H1 (cell line): ENCODE results near the gene CBL. TPM values are rescaled to one million over a fixed set of nuclear protein-coding genes. Genes with fewer than 3 reads are reported as not detected.

Experiments used
- CTCF ChIA-PET: fragments of 300-600 bp; sonication (Branson Sonifier 250); formaldehyde crosslinking; loops from one replicate; lab custom pipeline; 2021; ENCODE audit not compliant: partially characterized antibody; lab: Charles Lee
- POLR2A ChIA-PET: fragments of 300-600 bp; sonication (Branson Sonifier 250); formaldehyde crosslinking; loops from one replicate; lab custom pipeline; 2021; ENCODE audit warnings: inconsistent platforms; ENCODE audit not compliant: partially characterized antibody; lab: Charles Lee
- DNase-seq, 2 experiments: peaks; one replicate each; pipeline versions ENCODE4 v3.0.0 to v3.0.0-alpha.2; 2010 to 2022; ENCODE audit warnings: low spot score in 2 of 2, low read depth in 1 of 2, mixed read lengths in 1 of 2
- FAIRE-seq: peaks from 2 replicates; lab custom pipeline; 2011; peaks lifted over from hg19 to GRCh38; lab: Jason Lieb, UNC
- H2AFZ ChIP-seq: 2 replicates; pipeline ENCODE4 v1.8.1; 2012; ENCODE audit warnings: low read length, inconsistent platforms
- H2AK5ac ChIP-seq: 2 replicates; pipeline ENCODE4 v1.6.1; 2013; ENCODE audit warnings: low read depth, low read length
- H2BK120ac ChIP-seq: replicated peaks from 2 replicates; pipeline ENCODE3; 2013; ENCODE audit warnings: low read depth, low read length, inconsistent platforms
- H2BK12ac ChIP-seq: 2 replicates; pipeline ENCODE4 v1.6.1; 2013; ENCODE audit warnings: low read depth, low read length
- H2BK15ac ChIP-seq: 2 replicates; pipeline ENCODE4 v1.6.1; 2013; ENCODE audit warnings: low read length
- H2BK20ac ChIP-seq: 2 replicates; pipeline ENCODE4 v1.6.1; 2013; ENCODE audit warnings: low read length
- H2BK5ac ChIP-seq: 2 replicates; pipeline ENCODE4 v1.6.1; 2013; ENCODE audit warnings: low read depth, low read length
- H3K14ac ChIP-seq: 2 replicates; pipeline ENCODE4 v1.6.1; 2013; ENCODE audit warnings: inconsistent platforms; ENCODE audit not compliant: insufficient read length
- H3K18ac ChIP-seq: 2 replicates; pipeline ENCODE4 v1.6.1; 2013; ENCODE audit warnings: low read length; ENCODE audit errors: extremely low read depth
- H3K23ac ChIP-seq: 2 replicates; pipeline ENCODE4 v1.6.1; 2013; ENCODE audit warnings: inconsistent platforms; ENCODE audit not compliant: insufficient read length
- H3K23me2 ChIP-seq: 2 replicates; pipeline ENCODE4 v1.6.1; 2013; ENCODE audit warnings: low read depth, low read length
- H3K27ac ChIP-seq: 2 replicates; pipeline ENCODE4 v1.6.1; 2011; ENCODE audit warnings: low read depth, low read length, inconsistent platforms
- H3K27me3 ChIP-seq, 4 experiments: replicated peaks in 1 of 4; 1 replicate in 1 of 4; 2 replicates in 3 of 4; pipeline versions ENCODE4 v1.6.1 to v1.8.1; 2011 to 2013; ENCODE audit warnings: low read length in 3 of 4, mild to moderate bottlenecking in 3 of 4, inconsistent platforms in 2 of 4, mixed read lengths in 2 of 4, moderate library complexity in 1 of 4; ENCODE audit not compliant: control insufficient read depth in 3 of 4, insufficient read depth in 3 of 4; ENCODE audit errors: extremely low read depth in 1 of 4
- H3K36me3 ChIP-seq, 4 experiments: 2 replicates each; pipeline versions ENCODE4 v1.6.1 to v1.8.1; 2011 to 2013; ENCODE audit warnings: mild to moderate bottlenecking in 4 of 4, low read length in 3 of 4, moderate library complexity in 2 of 4, control low read depth in 1 of 4, inconsistent platforms in 1 of 4; ENCODE audit not compliant: insufficient read depth in 4 of 4, control insufficient read depth in 2 of 4
- H3K4ac ChIP-seq: replicated peaks from 2 replicates; pipeline ENCODE3; 2013; ENCODE audit warnings: low read length, low read depth, mixed read lengths, inconsistent platforms; ENCODE audit not compliant: insufficient read length
- H3K4me1 ChIP-seq, 4 experiments: replicated peaks in 1 of 4; 1 replicate in 1 of 4; 2 replicates in 3 of 4; pipeline versions ENCODE4 v1.6.1 to v1.8.1; 2011 to 2013; ENCODE audit warnings: low read length in 3 of 4, inconsistent platforms in 2 of 4, mixed read lengths in 1 of 4; ENCODE audit not compliant: insufficient read depth in 4 of 4, control insufficient read depth in 3 of 4
- H3K4me2 ChIP-seq, 2 experiments: 2 replicates each; pipeline versions ENCODE4 v1.6.1 to v1.8.1; 2011 to 2013; ENCODE audit warnings: low read depth in 2 of 2, low read length in 2 of 2, control low read depth in 1 of 2, inconsistent platforms in 1 of 2, mild to moderate bottlenecking in 1 of 2; ENCODE audit not compliant: insufficient read depth in 1 of 2
- H3K4me3 ChIP-seq, 4 experiments: fragments of 200-600, 300-600 bp in 1 of 4; sonication (generic), shearing (Covaris generic), sonication (Bioruptor Twin) in 1 of 4; 2 replicates each; pipeline versions ENCODE4 v1.5.1 to v1.8.1; 2011 to 2016; ENCODE audit warnings: low read length in 4 of 4, low read depth in 3 of 4, control low read depth in 2 of 4, inconsistent platforms in 2 of 4, mild to moderate bottlenecking in 2 of 4, mixed read lengths in 1 of 4, moderate library complexity in 1 of 4; ENCODE audit not compliant: insufficient read depth in 2 of 4; ENCODE audit errors: extremely low read depth in 1 of 4
- H3K56ac ChIP-seq: replicated peaks from 2 replicates; pipeline ENCODE3; 2013; ENCODE audit warnings: low read depth, mild to moderate bottlenecking, mixed read lengths, low read length, inconsistent platforms; ENCODE audit not compliant: insufficient read length
- H3K79me1 ChIP-seq: 2 replicates; pipeline ENCODE4 v1.6.1; 2013; ENCODE audit warnings: low read depth, low read length, control low read depth
- H3K79me2 ChIP-seq, 2 experiments: 2 replicates each; pipeline versions ENCODE4 v1.6.1 to v1.8.1; 2012 to 2013; ENCODE audit warnings: low read length in 2 of 2, mild to moderate bottlenecking in 2 of 2, inconsistent platforms in 1 of 2; ENCODE audit not compliant: insufficient read depth in 2 of 2, control insufficient read depth in 1 of 2
- H3K9ac ChIP-seq, 4 experiments: replicated peaks in 1 of 4; 1 replicate in 1 of 4; 2 replicates in 3 of 4; pipeline versions ENCODE4 v1.6.1 to v1.8.1; 2011 to 2013; ENCODE audit warnings: low read depth in 3 of 4, low read length in 3 of 4, control low read depth in 2 of 4, mild to moderate bottlenecking in 2 of 4, moderate library complexity in 2 of 4, inconsistent platforms in 1 of 4; ENCODE audit errors: extremely low read depth in 1 of 4
- H3K9me3 ChIP-seq, 2 experiments: 2 replicates each; pipeline versions ENCODE4 v1.6.1 to v1.8.1; 2012 to 2013; ENCODE audit warnings: mild to moderate bottlenecking in 2 of 2, moderate library complexity in 2 of 2, control low read depth in 1 of 2, inconsistent platforms in 1 of 2, low read depth in 1 of 2, low read length in 1 of 2, mixed read lengths in 1 of 2; ENCODE audit not compliant: insufficient read depth in 2 of 2
- H4K20me1 ChIP-seq, 2 experiments: replicated peaks in 1 of 2; 2 replicates each; pipeline versions ENCODE3 to v1.8.1; 2011 to 2013; ENCODE audit warnings: inconsistent platforms in 2 of 2, low read length in 2 of 2, mild to moderate bottlenecking in 1 of 2; ENCODE audit not compliant: insufficient read depth in 2 of 2, control insufficient read depth in 1 of 2
- H4K5ac ChIP-seq: 2 replicates; pipeline ENCODE4 v1.6.1; 2013; ENCODE audit warnings: low read length, low read depth, mixed read lengths, inconsistent platforms; ENCODE audit not compliant: insufficient read length
- H4K8ac ChIP-seq: 2 replicates; pipeline ENCODE4 v1.8.0; 2013; ENCODE audit warnings: mild to moderate bottlenecking, moderate library complexity, low read length, inconsistent platforms; ENCODE audit not compliant: insufficient read depth; ENCODE audit errors: extremely low read depth
- H4K91ac ChIP-seq: replicated peaks from 2 replicates; pipeline ENCODE3; 2013; ENCODE audit warnings: low read length, mixed read lengths, inconsistent platforms; ENCODE audit not compliant: insufficient read length
- CBX5 ChIP-seq: fragments of 300-800, 300-1000 bp; sonication (generic); IDR thresholded peaks from 2 replicates; pipeline ENCODE4 v1.7.1; 2016; ENCODE audit warnings: antibody characterized with exemption, low read length, low read depth
- CEBPB ChIP-seq: IDR thresholded peaks from 2 replicates; pipeline ENCODE4 v1.6.1; 2012; ENCODE audit warnings: low read depth, low read length
- FOSL1 ChIP-seq: IDR thresholded peaks from 2 replicates; pipeline ENCODE4 v1.6.1; 2011; ENCODE audit warnings: mild to moderate bottlenecking, low read depth, low read length, moderate library complexity; ENCODE audit not compliant: insufficient read depth
- MAFK ChIP-seq: IDR thresholded peaks from 2 replicates; pipeline ENCODE4 v1.6.1; 2012; ENCODE audit warnings: low read depth, mild to moderate bottlenecking, improper control_type of control experiment, low read length
- NANOG ChIP-seq: IDR thresholded peaks from 2 replicates; pipeline ENCODE4 v1.6.1; 2011; ENCODE audit warnings: low read length, low read depth, mild to moderate bottlenecking, inconsistent platforms; ENCODE audit not compliant: insufficient read depth, poor library complexity, severe bottlenecking
- POLR2A ChIP-seq, 2 experiments: IDR thresholded peaks; 1 replicate in 1 of 2; 2 replicates in 1 of 2; pipeline ENCODE4 v1.6.1; 2011; ENCODE audit warnings: low read depth in 2 of 2, low read length in 2 of 2, mild to moderate bottlenecking in 2 of 2; ENCODE audit errors: control extremely low read depth in 1 of 2
- RAD21 ChIP-seq, 2 experiments: IDR thresholded peaks in 1 of 2; conservative IDR thresholded peaks in 1 of 2; 2 replicates each; pipeline ENCODE4 v1.6.1; 2011; ENCODE audit warnings: low read depth in 2 of 2, low read length in 2 of 2, improper control_type of control experiment in 1 of 2, inconsistent platforms in 1 of 2, mild to moderate bottlenecking in 1 of 2, moderate library complexity in 1 of 2
- SIRT6 ChIP-seq: IDR thresholded peaks from one replicate; pipeline ENCODE4 v1.7.1; 2012; ENCODE audit warnings: low read length, inconsistent platforms
- SP4 ChIP-seq: IDR thresholded peaks from 2 replicates; pipeline ENCODE4 v1.6.1; 2012; ENCODE audit warnings: low read length, inconsistent platforms
- SUZ12 ChIP-seq: fragments of 200-600 bp; sonication (generic); IDR thresholded peaks from 2 replicates; pipeline ENCODE4 v1.6.1; 2012; ENCODE audit warnings: mild to moderate bottlenecking, inconsistent platforms, low read length, moderate library complexity, mixed read lengths
- TAF1 ChIP-seq: IDR thresholded peaks from 2 replicates; pipeline ENCODE4 v1.6.1; 2011; ENCODE audit warnings: mild to moderate bottlenecking, low read depth, low read length
- YY1 ChIP-seq: IDR thresholded peaks from 2 replicates; pipeline ENCODE4 v1.6.1; 2011; ENCODE audit warnings: low read depth, mild to moderate bottlenecking, low read length
- WGBS, 2 experiments: shearing (Covaris generic) in 1 of 2; methylation state at CpG; one replicate each; pipeline versions ENCODE4 v1.1.6 to v1.1.7; 2013 to 2015; ENCODE audit warnings: low lambda C conversion rate in 2 of 2, mixed read lengths in 2 of 2, inconsistent platforms in 1 of 2, low coverage in 1 of 2, missing lambda C conversion rate in 1 of 2; ENCODE audit not compliant: insufficient replicate concordance in 2 of 2, insufficient coverage in 1 of 2, insufficient read length in 1 of 2; ENCODE audit errors: extremely low coverage in 1 of 2, missing lambda C conversion rate in 1 of 2; 5-methylcytosine and 5-hydroxymethylcytosine counted together
- polyA plus RNA-seq, 7 experiments: library from polyadenylated mRNA; depleted of rRNA in 3 of 7; stranded (reverse) in 5 of 7; unstranded in 2 of 7; fragments of >200 nt in 5 of 7; fragments of 200-250 nt in 2 of 7; gene quantifications; 1 replicate in 5 of 7; 2 replicates in 1 of 7; 4 replicates in 1 of 7; pipeline versions ENCODE4 v1.2.1 to v1.2.3, GENCODE V29; 2011 to 2013; ENCODE audit warnings: missing spikeins in 2 of 7, mixed read lengths in 2 of 7
- total RNA-seq: library from RNA; stranded (reverse); fragmentation: NEBNext Ultra II Directional; extraction: Animal tissue kit (Norgen Biotek cat#: 25700); gene quantifications from 2 replicates; pipeline ENCODE4 v1.2.1, GENCODE V29; 2021

The CBL gene
- total and polyA plus RNA-seq, 2 of the 8 experiments (the other 6 are each of a cell fraction or from before 2014, with no cell fraction given) = 23.1 to 57.8 TPM

GRCh38 chr11:119207415-119207960 lies 1.3 kb downstream of the CBL start:
- peaks cover 23 to 57% of the 10 kb centered on the region in 2 experiments for H3K79me2 ChIP-seq
- peak overlapping the region; percentile 88; the same call in 1 of the 2 replicates for H2BK5ac ChIP-seq
- peaks cover 4 to 10% (median 6%) of the 10 kb centered on the region in 4 experiments; a peak in 6 of 7 replicates for H3K4me1 ChIP-seq
- DNase-seq (no peak), FAIRE-seq (no peak)
- H3K14ac ChIP-seq = no peak overlapping the region
- no peak overlapping the region for H3K23ac ChIP-seq
- CTCF ChIA-PET = interaction anchor here (0.5 to 1.0 kb wide), 4 partner anchors 8 to 72 kb away, joined by 3 to 4 read pairs (median 3); no protein-coding TSS in a partner anchor
- H3K18ac ChIP-seq = peak overlapping the region; percentile 97
- H3K79me1 ChIP-seq = 0 out of 2 replicates have a peak, but pooled peaks cover 3% of the 10 kb centered on the region
- no peak overlapping the region for H4K8ac ChIP-seq
- peak overlapping the region; percentile 92 to 100 (median 94) for H3K4me3 ChIP-seq
- no peak overlapping the region for H3K27ac ChIP-seq
- H3K56ac ChIP-seq = no peak overlapping the region
- no peaks in the 10 kb centered on the region for H3K27me3 ChIP-seq
- H2BK120ac ChIP-seq = no peak overlapping the region
- H3K23me2 ChIP-seq = peaks cover 9% of the 10 kb centered on the region
- no peak overlapping the region for H2AFZ ChIP-seq
- no peak overlapping the region for H2BK12ac ChIP-seq
- no peak overlapping the region for H2BK20ac ChIP-seq
- no peaks in the 10 kb centered on the region for H3K9me3 ChIP-seq
- H4K91ac ChIP-seq = no peak overlapping the region
- H4K5ac ChIP-seq = no peak overlapping the region
- H3K9ac ChIP-seq = peak overlapping the region; percentile 60 to 74 (median 70); a peak in 5 of 7 replicates
- H3K4me2 ChIP-seq = peak overlapping the region; percentile 70 to 96
- POLR2A ChIA-PET = interaction anchor here (0.6 to 2.5 kb wide), 6 partner anchors 8 to 130 kb away, joined by 3 to 13 read pairs (median 4); partner anchors contain the start of gene HINFP
- TF ChIP-seq YY1 = no peak
- no peak for TF ChIP-seq SIRT6
- no peak for TF ChIP-seq CEBPB
- no peak for TF ChIP-seq RAD21 (IDR thresholded peaks at IDR 0.05 in 1 of 2, conservative IDR thresholded peaks at IDR 0.05 in 1 of 2; ENCODE audit: low read depth in 2 of 2, low read length in 2 of 2)
- no peak for TF ChIP-seq NANOG
- TF ChIP-seq POLR2A (IDR thresholded peaks at IDR 0.05; ENCODE audit: control extremely low read depth in 1 of 2, low read depth in 2 of 2, low read length in 2 of 2) = no peak
- TF ChIP-seq SUZ12 = no peak
- TF ChIP-seq SP4 = no peak
- no peak for TF ChIP-seq TAF1
- TF ChIP-seq FOSL1 = no peak
- no peak for TF ChIP-seq MAFK
- TF ChIP-seq CBX5 = no peak
- 21% methylated on average over 11 of the region's 11 CpGs; no CpG with 5 or more reads in 1 of the 2 experiments for WGBS, 2 experiments
- H4K20me1 ChIP-seq = peaks cover 5 to 9% of the 10 kb centered on the region in 2 experiments
- no peaks in the 10 kb centered on the region for H3K36me3 ChIP-seq
- no peak overlapping the region for H3K4ac ChIP-seq
- H2BK15ac ChIP-seq = no peak overlapping the region
- H2AK5ac ChIP-seq = no peak overlapping the region
